HepG2 (cell line): ENCODE data around the gene TBC1D20. TPM values are rescaled to one million over a fixed set of nuclear protein-coding genes. Genes with fewer than 3 reads are reported as not detected.

Source experiments
- AKAP8 ChIP-seq: sonication (generic); formaldehyde crosslinking; IDR thresholded peaks from 2 replicates; pipeline ENCODE4 v1.5.1; 2020; ENCODE audit warnings: mild to moderate bottlenecking, missing genetic modification reagents
- DPF2 ChIP-seq: sonication (generic); formaldehyde crosslinking; IDR thresholded peaks from 2 replicates; pipeline ENCODE4 v1.4.0; 2020; ENCODE audit warnings: mild to moderate bottlenecking, low read depth, missing genetic modification reagents, borderline replicate concordance
- ISX ChIP-seq: sonication (generic); formaldehyde crosslinking; conservative IDR thresholded peaks from 2 replicates; pipeline ENCODE4 v1.5.0; 2020; ENCODE audit warnings: missing genetic modification reagents
- MAZ ChIP-seq, 2 experiments: sonication (generic) in 1 of 2; formaldehyde crosslinking in 1 of 2; IDR thresholded peaks; 2 replicates each; pipeline versions ENCODE4 v1.5.0 to v1.6.1; 2012 to 2020; ENCODE audit warnings: low read depth in 2 of 2, mild to moderate bottlenecking in 2 of 2, borderline replicate concordance in 1 of 2, improper control_type of control experiment in 1 of 2, low read length in 1 of 2, missing genetic modification reagents in 1 of 2, moderate library complexity in 1 of 2
- NFRKB ChIP-seq: fragments of 450-650 bp; IDR thresholded peaks from 2 replicates; pipeline ENCODE4 v1.6.1; 2017
- NR1H2 ChIP-seq: sonication (generic); formaldehyde crosslinking; IDR thresholded peaks from 2 replicates; pipeline ENCODE4 v1.8.1; 2022; ENCODE audit warnings: low read depth, missing genetic modification reagents, borderline replicate concordance
- SAFB2 ChIP-seq: sonication (generic); formaldehyde crosslinking; IDR thresholded peaks from 2 replicates; pipeline ENCODE4 v1.5.1; 2020; ENCODE audit warnings: missing genetic modification reagents, low read depth, mild to moderate bottlenecking, borderline replicate concordance
- SOX13 ChIP-seq, 3 experiments: fragments of 450-650 bp in 1 of 3; sonication (generic) in 1 of 3; formaldehyde crosslinking in 1 of 3; IDR thresholded peaks in 2 of 3; conservative IDR thresholded peaks in 1 of 3; 2 replicates each; pipeline versions ENCODE4 v1.5.0 to v1.6.1; 2016 to 2020; ENCODE audit warnings: antibody characterized with exemption in 1 of 3, mild to moderate bottlenecking in 1 of 3, missing compliant biosample characterization in 1 of 3, missing genetic modification reagents in 1 of 3, moderate library complexity in 1 of 3
- ZBTB3 ChIP-seq: sonication (generic); formaldehyde crosslinking; IDR thresholded peaks from 2 replicates; pipeline ENCODE4 v1.4.0; 2020; ENCODE audit warnings: low read depth, mild to moderate bottlenecking, moderate library complexity, missing genetic modification reagents, borderline replicate concordance
- ZFP36L1 ChIP-seq: sonication (generic); formaldehyde crosslinking; IDR thresholded peaks from 2 replicates; pipeline ENCODE4 v1.8.0; 2022; ENCODE audit warnings: mild to moderate bottlenecking, missing genetic modification reagents, moderate library complexity
- ZFP41 ChIP-seq: sonication (generic); formaldehyde crosslinking; IDR thresholded peaks from 2 replicates; pipeline ENCODE4 v1.4.0; 2020; ENCODE audit warnings: mild to moderate bottlenecking, missing genetic modification reagents, borderline replicate concordance
- ZMYM3 ChIP-seq: sonication (generic); formaldehyde crosslinking; IDR thresholded peaks from 2 replicates; pipeline ENCODE4 v1.5.1; 2020; ENCODE audit warnings: mild to moderate bottlenecking, missing genetic modification reagents
- ZNF775 ChIP-seq: sonication (generic); formaldehyde crosslinking; IDR thresholded peaks from 2 replicates; pipeline ENCODE4 v1.4.0; 2020; ENCODE audit warnings: missing genetic modification reagents, mild to moderate bottlenecking, moderate library complexity, borderline replicate concordance
- ZNF883 ChIP-seq: sonication (generic); formaldehyde crosslinking; IDR thresholded peaks from 2 replicates; pipeline ENCODE4 v1.5.1; 2020; ENCODE audit warnings: mild to moderate bottlenecking, missing genetic modification reagents; ENCODE audit errors: not compliant biosample characterization
- ZSCAN20 ChIP-seq: sonication (generic); formaldehyde crosslinking; IDR thresholded peaks from 2 replicates; pipeline ENCODE4 v1.4.0; 2020; ENCODE audit warnings: missing genetic modification reagents, mild to moderate bottlenecking, borderline replicate concordance
- ZZZ3 ChIP-seq: sonication (generic); formaldehyde crosslinking; IDR thresholded peaks from 2 replicates; pipeline ENCODE4 v1.4.0; 2020; ENCODE audit warnings: missing genetic modification reagents, mild to moderate bottlenecking, borderline replicate concordance
- polyA plus RNA-seq, 8 experiments: library from polyadenylated mRNA; depleted of rRNA in 3 of 8; stranded (reverse) in 7 of 8; unstranded in 1 of 8; fragments of >200 nt; fragmentation: Illumina TruSeq in 4 of 8; extraction: Trizol in 4 of 8; gene quantifications; 2 replicates each; pipeline versions ENCODE4 v1.2.1 to v1.2.3, GENCODE V29; 2011 to 2016; ENCODE audit warnings: low read depth in 4 of 8, missing spikeins in 1 of 8, mixed read lengths in 1 of 8; ENCODE audit not compliant: insufficient read depth in 1 of 8
- total RNA-seq, 5 experiments: library from RNA; depleted of rRNA; stranded (reverse); fragments of >200 nt; fragmentation: Illumina TruSeq; extraction: Trizol; gene quantifications; 2 replicates each; pipeline ENCODE4 v1.2.3, GENCODE V29; 2016; ENCODE audit warnings: low read depth in 1 of 5
- TF ChIP-seq, protein P1 (sequence below): sonication (generic); formaldehyde crosslinking; IDR thresholded peaks from 2 replicates; pipeline ENCODE4 v1.5.0; 2020; ENCODE audit warnings: missing genetic modification reagents
- TF ChIP-seq, protein P2 (sequence below): sonication (generic); formaldehyde crosslinking; IDR thresholded peaks from 2 replicates; pipeline ENCODE4 v1.4.0; 2020; ENCODE audit warnings: missing genetic modification reagents, mild to moderate bottlenecking, borderline replicate concordance
- TF ChIP-seq, protein P3 (sequence below): sonication (generic); formaldehyde crosslinking; conservative IDR thresholded peaks from 2 replicates; pipeline ENCODE4 v1.8.0; 2022; ENCODE audit warnings: missing genetic modification reagents

TBC1D20 gene
- total and polyA plus RNA-seq, 2 of the 13 experiments (the other 11 are each of a cell fraction or from before 2014, with no cell fraction given) = 36.6 to 47.1 TPM

DNA sequence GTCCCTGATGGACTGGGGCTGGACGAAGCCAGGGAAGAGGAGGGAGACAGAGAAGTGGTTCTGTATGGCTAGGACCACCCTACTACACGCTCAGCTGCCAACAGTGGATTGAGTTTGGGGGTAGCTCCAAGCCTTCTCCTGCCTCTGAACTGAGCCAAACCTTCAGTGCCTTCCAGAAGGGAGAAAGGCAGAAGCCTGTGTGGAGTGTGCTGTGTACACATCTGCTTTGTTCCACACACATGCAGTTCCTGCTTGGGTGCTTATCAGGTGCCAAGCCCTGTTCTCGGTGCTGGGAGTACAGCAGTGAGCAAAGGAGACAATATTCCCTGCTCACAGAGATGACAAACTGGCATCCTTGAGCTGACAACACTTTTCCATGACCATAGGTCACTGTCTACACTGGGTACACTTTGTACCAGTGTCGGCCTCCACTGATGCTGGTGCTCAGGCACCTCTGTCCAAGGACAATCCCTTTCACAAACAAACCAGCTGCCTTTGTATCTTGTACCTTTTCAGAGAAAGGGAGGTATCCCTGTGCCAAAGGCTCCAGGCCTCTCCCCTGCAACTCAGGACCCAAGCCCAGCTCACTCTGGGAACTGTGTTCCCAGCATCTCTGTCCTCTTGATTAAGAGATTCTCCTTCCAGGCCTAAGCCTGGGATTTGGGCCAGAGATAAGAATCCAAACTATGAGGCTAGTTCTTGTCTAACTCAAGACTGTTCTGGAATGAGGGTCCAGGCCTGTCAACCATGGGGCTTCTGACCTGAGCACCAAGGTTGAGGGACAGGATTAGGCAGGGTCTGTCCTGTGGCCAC lies 65.5 kb downstream of the TBC1D20 start (continued):
- TF ChIP-seq, protein P1, sequence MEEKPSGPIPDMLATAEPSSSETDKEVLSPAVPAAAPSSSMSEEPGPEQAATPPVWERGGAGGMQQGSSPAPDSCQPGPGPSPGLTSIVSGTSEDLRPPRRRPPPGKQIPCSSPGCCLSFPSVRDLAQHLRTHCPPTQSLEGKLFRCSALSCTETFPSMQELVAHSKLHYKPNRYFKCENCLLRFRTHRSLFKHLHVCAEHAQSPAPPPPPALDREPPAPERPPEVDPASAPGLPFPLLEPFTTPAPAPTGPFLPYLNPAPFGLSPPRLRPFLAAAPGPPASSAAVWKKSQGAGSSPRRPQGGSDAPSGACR (CRISPR knock-in tag) = peak; percentile 97
- TF ChIP-seq NR1H2 (CRISPR knock-in tag) (no peak), ISX (CRISPR knock-in tag) (no peak), SOX13 (IDR thresholded peaks at IDR 0.05) (peak; percentile 87), SOX13 (CRISPR knock-in tag; conservative IDR thresholded peaks at IDR 0.05 in 1 of 2, IDR thresholded peaks at IDR 0.05 in 1 of 2) (peak in 1 of 2 experiments; percentile 99; a peak in 2 of 4 replicates), AKAP8 (peak; percentile 60), ZSCAN20 (CRISPR knock-in tag) (peak; percentile 100), MAZ (IDR thresholded peaks at IDR 0.05; ENCODE audit: borderline replicate concordance, low read depth, low read length) (no peak), MAZ (CRISPR knock-in tag; IDR thresholded peaks at IDR 0.05; ENCODE audit: low read depth) (peak; percentile 75), ZFP41 (CRISPR knock-in tag) (no peak), ZNF775 (CRISPR knock-in tag) (no peak), ZFP36L1 (CRISPR knock-in tag) (peak; percentile 89; the same call in 1 of the 2 replicates), NFRKB (no peak), ZZZ3 (CRISPR knock-in tag) (0 out of 2 replicates have a peak, but pooled peaks have one; percentile 32), ZNF883 (CRISPR knock-in tag) (no peak), ZBTB3 (peak; percentile 89; the same call in 1 of the 2 replicates), DPF2 (peak; percentile 96), SAFB2 (CRISPR knock-in tag) (peak; percentile 66; the same call in 1 of the 2 replicates), ZMYM3 (CRISPR knock-in tag) (peak; percentile 91)
- TF ChIP-seq, protein P2, sequence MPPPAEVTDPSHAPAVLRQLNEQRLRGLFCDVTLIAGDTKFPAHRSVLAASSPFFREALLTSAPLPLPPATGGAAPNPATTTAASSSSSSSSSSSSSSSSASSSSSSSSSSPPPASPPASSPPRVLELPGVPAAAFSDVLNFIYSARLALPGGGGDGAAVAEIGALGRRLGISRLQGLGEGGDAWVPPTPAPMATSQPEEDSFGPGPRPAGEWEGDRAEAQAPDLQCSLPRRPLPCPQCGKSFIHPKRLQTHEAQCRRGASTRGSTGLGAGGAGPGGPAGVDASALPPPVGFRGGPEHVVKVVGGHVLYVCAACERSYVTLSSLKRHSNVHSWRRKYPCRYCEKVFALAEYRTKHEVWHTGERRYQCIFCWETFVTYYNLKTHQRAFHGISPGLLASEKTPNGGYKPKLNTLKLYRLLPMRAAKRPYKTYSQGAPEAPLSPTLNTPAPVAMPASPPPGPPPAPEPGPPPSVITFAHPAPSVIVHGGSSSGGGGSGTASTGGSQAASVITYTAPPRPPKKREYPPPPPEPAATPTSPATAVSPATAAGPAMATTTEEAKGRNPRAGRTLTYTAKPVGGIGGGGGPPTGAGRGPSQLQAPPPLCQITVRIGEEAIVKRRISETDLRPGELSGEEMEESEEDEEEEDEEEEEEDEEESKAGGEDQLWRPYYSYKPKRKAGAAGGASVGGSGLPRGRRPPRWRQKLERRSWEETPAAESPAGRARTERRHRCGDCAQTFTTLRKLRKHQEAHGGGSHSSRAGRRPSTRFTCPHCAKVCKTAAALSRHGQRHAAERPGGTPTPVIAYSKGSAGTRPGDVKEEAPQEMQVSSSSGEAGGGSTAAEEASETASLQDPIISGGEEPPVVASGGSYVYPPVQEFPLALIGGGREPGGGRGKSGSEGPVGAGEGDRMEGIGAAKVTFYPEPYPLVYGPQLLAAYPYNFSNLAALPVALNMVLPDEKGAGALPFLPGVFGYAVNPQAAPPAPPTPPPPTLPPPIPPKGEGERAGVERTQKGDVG (CRISPR knock-in tag) = peak; percentile 56; the same call in 1 of the 2 replicates
- TF ChIP-seq, protein P3, sequence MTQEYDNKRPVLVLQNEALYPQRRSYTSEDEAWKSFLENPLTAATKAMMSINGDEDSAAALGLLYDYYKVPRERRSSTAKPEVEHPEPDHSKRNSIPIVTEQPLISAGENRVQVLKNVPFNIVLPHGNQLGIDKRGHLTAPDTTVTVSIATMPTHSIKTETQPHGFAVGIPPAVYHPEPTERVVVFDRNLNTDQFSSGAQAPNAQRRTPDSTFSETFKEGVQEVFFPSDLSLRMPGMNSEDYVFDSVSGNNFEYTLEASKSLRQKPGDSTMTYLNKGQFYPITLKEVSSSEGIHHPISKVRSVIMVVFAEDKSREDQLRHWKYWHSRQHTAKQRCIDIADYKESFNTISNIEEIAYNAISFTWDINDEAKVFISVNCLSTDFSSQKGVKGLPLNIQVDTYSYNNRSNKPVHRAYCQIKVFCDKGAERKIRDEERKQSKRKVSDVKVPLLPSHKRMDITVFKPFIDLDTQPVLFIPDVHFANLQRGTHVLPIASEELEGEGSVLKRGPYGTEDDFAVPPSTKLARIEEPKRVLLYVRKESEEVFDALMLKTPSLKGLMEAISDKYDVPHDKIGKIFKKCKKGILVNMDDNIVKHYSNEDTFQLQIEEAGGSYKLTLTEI = no peak
